HG03439 (cell line): ENCODE data around the gene AKR1A1.

Experiments used
- ATAC-seq: cut with Tn5 transposase; IDR thresholded peaks from one replicate; pipeline ENCODE4 v1.9.1; 2021; ENCODE audit warnings: mild to moderate bottlenecking, moderate library complexity; ENCODE audit not compliant: unreplicated experiment

Gene AKR1A1

DNA sequence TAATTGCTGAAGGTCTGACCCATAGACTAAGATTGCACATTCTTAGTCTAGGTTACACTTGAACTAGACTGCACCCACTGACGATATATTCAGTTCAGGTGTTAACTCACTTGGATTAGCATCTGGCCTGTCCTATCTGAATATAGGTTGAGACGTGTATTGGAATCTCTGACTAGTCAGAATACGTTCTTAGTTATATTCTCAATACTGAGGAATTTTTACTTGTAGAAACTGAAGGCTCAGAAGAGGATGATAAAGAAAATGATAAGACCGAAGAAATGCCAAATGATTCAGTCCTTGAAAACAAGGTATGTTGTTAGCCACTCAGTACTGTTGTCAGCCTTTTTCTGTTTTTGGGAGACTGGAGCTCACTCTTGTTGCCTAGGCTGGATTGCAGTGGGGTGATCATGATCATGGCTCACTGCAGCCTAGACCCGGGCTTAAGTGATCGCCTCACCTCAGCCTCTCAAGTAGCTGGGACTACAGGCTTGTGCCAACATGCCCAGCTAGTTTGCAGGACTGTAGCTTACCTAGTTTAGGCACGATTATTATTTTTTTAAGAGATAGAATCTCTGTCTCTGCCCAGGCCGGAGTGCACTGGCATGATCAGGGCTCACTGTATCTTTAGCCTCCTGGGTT is 62.4 kb downstream of the AKR1A1 start:
- ATAC-seq = no peak

GRCh38 chr1:45615885-45616284 is 65.3 kb downstream of the AKR1A1 start:
- ATAC-seq = no peak

- ATAC-seq = no peak
Measured at GRCh38 chr1:45617618-45618017, 67.0 kb downstream of the AKR1A1 start.

DNA sequence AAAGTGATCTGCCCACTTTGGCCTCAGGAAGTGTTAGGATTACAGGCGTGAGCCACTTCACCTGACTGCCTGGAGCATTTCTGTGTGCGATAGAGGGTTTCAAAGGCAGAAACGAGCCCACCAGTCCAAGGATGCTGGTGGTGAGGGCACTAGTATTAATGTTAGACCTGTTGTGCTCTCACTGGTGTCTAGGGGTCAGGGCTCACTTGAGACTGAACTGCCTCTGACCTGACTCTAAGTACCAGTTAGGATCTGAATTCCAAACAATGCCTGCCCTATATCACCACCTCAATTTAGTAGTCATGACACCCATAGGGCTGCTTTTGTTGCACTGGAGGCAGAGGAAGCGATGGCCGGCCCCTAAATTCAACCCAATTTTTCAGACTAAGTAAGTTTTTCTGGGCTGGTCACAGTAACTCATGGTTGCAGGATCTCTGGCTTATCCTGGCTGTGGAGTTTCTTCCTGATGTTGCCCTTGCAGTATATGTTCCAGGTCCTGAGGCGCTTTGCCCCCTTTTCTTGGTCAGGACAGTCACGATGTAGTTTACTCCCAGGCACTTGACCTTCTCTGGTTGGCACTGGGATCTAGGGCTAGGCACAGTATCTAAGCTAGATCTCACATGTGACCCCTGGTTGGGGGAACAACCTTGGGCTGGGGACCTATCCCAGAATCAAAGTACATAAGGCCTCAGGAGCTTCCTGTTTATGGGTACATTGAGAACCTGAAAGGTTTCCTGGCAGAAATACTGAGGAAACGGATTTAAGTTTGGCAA is 68.7 kb downstream of the AKR1A1 start:
- ATAC-seq = no peak
